IPS DF 4.7 (cell line): ENCODE results near the gene BBX.
"Not testable (repeated sequence)": the region's sequence is repeated elsewhere in the genome, so short reads cannot be mapped to it uniquely, and the experiment has no call there.

Source experiments
- DNase-seq: peaks from one replicate; pipeline ENCODE4 v3.0.0-alpha.2; 2013; ENCODE audit warnings: low spot score; ENCODE audit errors: extremely low read depth

BBX gene

GRCh38 chr3:107542665-107543064 lies 19.9 kb downstream of the BBX start:
- no peak for DNase-seq

GRCh38 chr3:107543666-107544065 lies 20.9 kb downstream of the BBX start:
- no peak for DNase-seq

- no peak for DNase-seq
These were observed 22.9 kb downstream of the BBX start for GRCh38 chr3:107545680-107546120.

- no peak for DNase-seq
These were observed 25.8 kb downstream of the BBX start for GRCh38 chr3:107548601-107549000.

- no peak for DNase-seq
These were observed 32.6 kb downstream of the BBX start for GRCh38 chr3:107555359-107555758.

GRCh38 chr3:107557743-107558142 lies 35.0 kb downstream of the BBX start:
- DNase-seq, result no peak

GRCh38 chr3:107560166-107560565 lies 37.4 kb downstream of the BBX start:
- DNase-seq, result no peak

- DNase-seq, result no peak
These were observed 39.2 kb downstream of the BBX start for GRCh38 chr3:107561980-107562379.

- DNase-seq, result no peak
These were observed 40.3 kb downstream of the BBX start for GRCh38 chr3:107562969-107563529.

GRCh38 chr3:107565244-107565643 lies 42.5 kb downstream of the BBX start:
- DNase-seq, result not testable (repeated sequence)

GRCh38 chr3:107571089-107571488 lies 48.3 kb downstream of the BBX start:
- DNase-seq, result not testable (repeated sequence)

GRCh38 chr3:107571492-107571891 lies 48.7 kb downstream of the BBX start:
- not testable (repeated sequence) for DNase-seq

- DNase-seq, result no peak
These were observed 51.9 kb downstream of the BBX start for GRCh38 chr3:107574650-107575049.

GRCh38 chr3:107578091-107578490 lies 55.3 kb downstream of the BBX start:
- no peak for DNase-seq

GRCh38 chr3:107578523-107578922 lies 55.8 kb downstream of the BBX start:
- no peak for DNase-seq

- no peak for DNase-seq
These were observed 56.6 kb downstream of the BBX start for GRCh38 chr3:107579371-107579770.

- no peak for DNase-seq
These were observed 58.5 kb downstream of the BBX start for GRCh38 chr3:107581230-107581629.

- no peak for DNase-seq
These were observed 65.5 kb downstream of the BBX start for GRCh38 chr3:107588217-107588616.

- DNase-seq, result no peak
These were observed 66.7 kb downstream of the BBX start for GRCh38 chr3:107589454-107589853.

GRCh38 chr3:107590786-107591185 lies 68.0 kb downstream of the BBX start:
- DNase-seq, result no peak

GRCh38 chr3:107592073-107592472 lies 69.3 kb downstream of the BBX start:
- DNase-seq, result no peak

- no peak for DNase-seq
These were observed 72.1 kb downstream of the BBX start for GRCh38 chr3:107594870-107595269.

GRCh38 chr3:107596639-107597038 lies 73.9 kb downstream of the BBX start:
- DNase-seq, result no peak
